Activated CD8-positive, alpha-beta memory T cell treated with anti-CD3 and anti-CD28 coated beads, Interleukin-2, amount 10 ng/mL, durations not matched to agents 7 days and 5 days (primary cell): Measurements from ENCODE around the gene WRAP53. TPM values are rescaled to one million over a fixed set of nuclear protein-coding genes. Genes with fewer than 3 reads are reported as not detected.

Source experiments
- ATAC-seq: fragments of 150-1000 bp; cut with Tn5 transposase; one replicate; pipeline ENCODE4 v1.10.0; 2021; ENCODE audit warnings: moderate library complexity
- CTCF ChIA-PET: fragments of 350-600 bp; sonication (Branson Sonifier 250); formaldehyde crosslinking; loops from one replicate; lab custom pipeline; 2021; ENCODE audit warnings: antibody characterized with exemption; lab: Charles Lee
- DNase-seq: peaks from one replicate; pipeline ENCODE4 v3.0.0-alpha.2; 2020
- H3K27ac Mint-ChIP-seq: one replicate; pipeline ENCODE4 v1.8.0; 2021; ENCODE audit warnings: mild to moderate bottlenecking, mixed read lengths
- H3K27me3 Mint-ChIP-seq: one replicate; pipeline ENCODE4 v1.8.0; 2021; ENCODE audit warnings: mixed read lengths
- H3K36me3 Mint-ChIP-seq: one replicate; pipeline ENCODE4 v1.8.0; 2021; ENCODE audit warnings: mild to moderate bottlenecking, mixed read lengths
- H3K4me1 Mint-ChIP-seq: one replicate; pipeline ENCODE4 v1.8.0; 2021; ENCODE audit warnings: mixed read lengths
- H3K4me3 Mint-ChIP-seq: one replicate; pipeline ENCODE4 v1.8.0; 2021; ENCODE audit warnings: mild to moderate bottlenecking, moderate library complexity, mixed read lengths
- H3K9me3 Mint-ChIP-seq: one replicate; pipeline ENCODE4 v1.8.0; 2022; ENCODE audit warnings: low read depth, mixed read lengths
- total RNA-seq, 2 experiments: library from RNA; stranded (reverse); gene quantifications; one replicate each; pipeline ENCODE4 v1.2.3, GENCODE V29; 2021

Gene WRAP53
- total RNA-seq, 2 experiments from 2014 or later, result 28.0 to 29.0 TPM

DNA sequence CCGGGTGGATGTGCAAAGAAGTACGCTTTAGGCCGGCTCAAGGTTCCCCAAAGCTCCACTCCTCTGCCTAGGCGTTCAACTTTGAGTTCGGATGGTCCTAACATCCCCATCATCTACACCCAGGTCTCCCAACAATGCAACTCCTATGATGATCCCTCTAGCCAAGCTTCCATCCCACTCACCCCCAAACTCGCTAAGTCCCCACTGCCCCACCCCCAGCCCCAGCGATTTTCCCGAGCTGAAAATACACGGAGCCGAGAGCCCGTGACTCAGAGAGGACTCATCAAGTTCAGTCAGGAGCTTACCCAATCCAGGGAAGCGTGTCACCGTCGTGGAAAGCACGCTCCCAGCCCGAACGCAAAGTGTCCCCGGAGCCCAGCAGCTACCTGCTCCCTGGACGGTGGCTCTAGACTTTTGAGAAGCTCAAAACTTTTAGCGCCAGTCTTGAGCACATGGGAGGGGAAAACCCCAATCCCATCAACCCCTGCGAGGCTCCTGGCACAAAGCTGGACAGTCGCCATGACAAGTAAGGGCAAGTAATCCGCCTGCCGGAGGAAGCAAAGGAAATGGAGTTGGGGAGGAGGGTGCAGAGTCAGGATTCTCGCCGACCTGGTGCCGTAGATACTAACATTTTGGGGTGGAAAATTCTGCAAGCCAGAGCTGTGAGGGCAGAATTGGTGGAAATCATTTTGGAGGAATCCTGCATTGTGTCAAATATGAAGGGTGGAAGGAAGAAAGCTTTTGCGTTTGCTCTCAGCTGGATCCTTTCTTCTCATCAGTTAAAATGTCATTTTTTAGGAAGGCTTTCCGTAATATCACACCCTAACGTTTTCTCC, 987 bp upstream of the WRAP53 start, which contains the start of gene TP53:
Gene TP53, minus strand, starts transcription at position 419 of the 836 bp plus-strand sequence. CDS start 10,896 bp downstream, outside the sequence.
- DNase-seq (peak; percentile 95), ATAC-seq (peak; percentile 61)
- CTCF ChIA-PET, result interaction anchor here (0.6 to 6.3 kb wide), 61 partner anchors 8 to 385 kb away, joined by 3 to 81 read pairs (median 4); partner anchors contain the start of genes ACAP1, ATP1B2, CD68 and CNTROB
- H3K4me1 Mint-ChIP-seq, result peaks cover 34% of the 10 kb centered on the region
- peak within 1 kb of the TSS; percentile 96 for H3K4me3 Mint-ChIP-seq
- no peaks in the 10 kb centered on the region for H3K27me3 Mint-ChIP-seq
- H3K27ac Mint-ChIP-seq, result peak within 1 kb of the TSS; percentile 97
- peaks cover 30% of the 10 kb centered on the region for H3K36me3 Mint-ChIP-seq
- H3K9me3 Mint-ChIP-seq, result no peaks in the 10 kb centered on the region

DNA sequence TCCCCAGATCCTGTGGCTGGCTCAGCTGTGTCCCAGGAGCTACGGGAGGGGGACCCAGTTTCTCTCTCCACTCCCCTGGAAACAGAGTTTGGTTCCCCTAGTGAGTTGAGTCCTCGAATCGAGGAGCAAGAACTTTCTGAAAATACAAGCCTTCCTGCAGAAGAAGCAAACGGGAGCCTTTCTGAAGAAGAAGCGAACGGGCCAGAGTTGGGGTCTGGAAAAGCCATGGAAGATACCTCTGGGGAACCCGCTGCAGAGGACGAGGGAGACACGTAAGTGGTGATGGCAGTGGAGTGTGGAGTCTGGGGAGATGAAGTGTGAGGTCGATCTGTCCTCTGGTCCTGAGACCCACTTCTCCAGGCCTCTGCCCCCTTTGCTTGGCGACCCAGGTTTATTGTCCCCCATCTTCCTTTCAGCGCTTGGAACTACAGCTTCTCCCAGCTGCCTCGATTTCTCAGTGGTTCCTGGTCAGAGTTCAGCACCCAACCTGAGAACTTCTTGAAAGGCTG, 585 bp downstream of the WRAP53 start:
- Mint-ChIP-seq H3K36me3 (peaks cover 31% of the 10 kb centered on the region), H3K4me3 (peak overlapping the region; percentile 96), H3K27ac (peak overlapping the region; percentile 97), H3K27me3 (no peaks in the 10 kb centered on the region), H3K4me1 (peaks cover 34% of the 10 kb centered on the region), H3K9me3 (no peaks in the 10 kb centered on the region)
- no peak for ATAC-seq
- CTCF ChIA-PET, result interaction anchor here (0.8 to 6.3 kb wide), 25 partner anchors 14 to 333 kb away, joined by 3 to 81 read pairs (median 5); partner anchors contain the start of genes EFNB3, FXR2, MPDU1 and PLSCR3
- DNase-seq, result no peak

DNA sequence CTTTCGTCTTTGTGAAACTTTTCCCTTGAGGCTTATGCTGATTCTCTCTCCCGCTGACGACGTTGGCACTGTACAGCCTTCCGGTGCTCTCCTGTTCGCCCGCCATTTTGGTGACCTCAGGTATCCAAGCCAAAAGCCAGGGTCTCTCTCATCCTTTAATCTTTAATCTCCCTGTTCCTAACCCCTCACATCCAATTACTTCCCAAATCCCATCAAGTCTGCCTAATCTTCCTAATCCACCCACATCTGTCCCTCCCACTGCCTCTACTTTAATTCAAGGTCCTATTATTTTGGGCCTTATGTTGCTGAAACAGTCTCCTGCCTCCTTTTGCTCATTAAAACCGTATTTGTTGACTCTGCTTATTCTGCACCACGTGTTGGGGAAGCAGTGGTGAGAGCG, 7.3 kb downstream of the WRAP53 start:
- Mint-ChIP-seq H3K27me3 (no peaks in the 10 kb centered on the region), H3K4me3 (no peak overlapping the region), H3K9me3 (no peaks in the 10 kb centered on the region), H3K36me3 (peaks cover 29% of the 10 kb centered on the region), H3K27ac (no peak overlapping the region), H3K4me1 (peaks cover 6% of the 10 kb centered on the region)
- CTCF ChIA-PET, result interaction anchor here (1.2 kb wide), 1 partner anchor 9 kb away, joined by 3 read pairs; the partner anchor contains the start of gene EFNB3
- DNase-seq (no peak), ATAC-seq (no peak)

DNA sequence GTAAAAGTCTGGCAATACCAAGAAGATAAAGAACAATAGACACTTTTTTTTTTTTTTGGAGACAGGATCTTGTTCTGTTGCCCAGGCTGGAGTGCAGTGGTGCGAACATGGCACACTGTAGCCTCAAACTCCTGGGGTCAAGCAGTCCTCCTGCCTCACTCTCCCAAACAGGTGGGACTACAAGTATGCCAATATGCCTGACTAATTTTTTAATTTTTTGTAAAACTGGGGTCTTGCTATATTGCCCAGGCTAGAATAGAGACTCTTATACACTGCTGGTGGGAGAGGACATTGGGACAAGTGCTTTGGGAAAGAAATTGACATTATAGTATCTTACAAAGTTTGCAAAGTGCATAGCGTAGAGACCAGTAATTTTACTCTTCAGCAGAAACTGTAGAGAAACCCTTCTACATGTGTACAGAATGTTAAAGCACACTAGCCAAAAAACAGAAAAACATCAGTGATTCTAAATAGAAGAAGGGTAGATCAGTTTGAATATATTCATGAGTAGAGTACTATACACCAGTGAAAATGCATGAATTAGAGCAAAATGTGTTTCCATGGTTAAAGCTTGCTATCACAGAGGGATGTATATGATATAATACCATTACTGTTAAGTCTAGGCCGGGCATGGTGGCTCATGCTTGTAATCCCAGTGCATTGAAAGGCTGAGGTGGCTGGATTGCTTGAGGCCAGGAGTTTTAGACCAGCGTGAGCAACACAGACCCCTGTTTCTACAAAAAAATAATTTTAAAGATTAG, 9.7 kb downstream of the WRAP53 start:
- peaks cover 4% of the 10 kb centered on the region for H3K4me1 Mint-ChIP-seq
- DNase-seq (no peak), ATAC-seq (no peak)
- no peaks in the 10 kb centered on the region for H3K9me3 Mint-ChIP-seq
- CTCF ChIA-PET, result no interaction called here
- H3K36me3 Mint-ChIP-seq, result peaks cover 31% of the 10 kb centered on the region
- no peak overlapping the region for H3K27ac Mint-ChIP-seq
- H3K4me3 Mint-ChIP-seq, result no peak overlapping the region
- H3K27me3 Mint-ChIP-seq, result no peaks in the 10 kb centered on the region

DNA sequence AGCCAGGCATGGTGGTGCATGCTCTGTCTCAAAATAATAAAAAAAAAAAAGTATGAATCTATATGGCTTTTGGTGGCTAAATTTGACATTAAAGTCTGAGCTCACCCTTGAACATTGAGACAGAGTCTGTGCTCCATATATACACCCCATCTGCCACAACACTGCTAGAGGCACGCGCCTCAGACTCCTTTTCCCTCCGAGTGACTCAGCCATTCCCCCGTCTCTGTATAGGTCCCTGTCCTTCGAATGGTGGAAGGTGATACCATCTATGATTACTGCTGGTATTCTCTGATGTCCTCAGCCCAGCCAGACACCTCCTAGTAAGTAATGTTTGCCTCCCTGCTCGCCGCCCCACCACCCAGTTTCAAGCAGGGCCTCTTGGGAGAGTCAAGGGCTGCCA, 12.2 kb downstream of the WRAP53 start:
- ATAC-seq (no peak), DNase-seq (no peak)
- H3K27ac Mint-ChIP-seq, result no peak overlapping the region
- no peak overlapping the region for H3K4me3 Mint-ChIP-seq
- H3K9me3 Mint-ChIP-seq, result no peaks in the 10 kb centered on the region
- CTCF ChIA-PET, result no interaction called here
- H3K4me1 Mint-ChIP-seq, result peaks cover 6% of the 10 kb centered on the region
- H3K36me3 Mint-ChIP-seq, result peaks cover 21% of the 10 kb centered on the region
- H3K27me3 Mint-ChIP-seq, result peaks cover 16% of the 10 kb centered on the region

DNA sequence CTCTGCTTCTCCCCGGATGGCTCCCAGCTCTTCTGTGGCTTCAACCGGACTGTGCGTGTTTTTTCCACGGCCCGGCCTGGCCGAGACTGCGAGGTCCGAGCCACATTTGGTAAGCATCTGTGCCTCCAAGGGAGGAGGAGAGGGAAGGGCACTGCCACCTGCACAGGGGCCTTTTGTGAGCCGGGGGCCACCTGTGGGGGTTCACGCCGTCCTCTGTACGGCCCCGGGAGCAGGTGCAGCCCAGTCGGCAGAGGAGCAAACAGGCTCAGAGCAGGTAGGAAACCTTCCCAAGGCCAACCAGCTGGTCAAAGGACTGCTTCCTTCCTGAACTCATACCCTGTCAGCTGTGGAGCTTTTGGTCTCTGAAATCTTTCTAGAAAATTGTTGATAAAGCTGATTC, 13.4 kb downstream of the WRAP53 start:
- no peak overlapping the region for H3K4me3 Mint-ChIP-seq
- peaks cover 13% of the 10 kb centered on the region for H3K36me3 Mint-ChIP-seq
- CTCF ChIA-PET, result no interaction called here
- H3K9me3 Mint-ChIP-seq, result no peaks in the 10 kb centered on the region
- no peak overlapping the region for H3K27ac Mint-ChIP-seq
- DNase-seq (no peak), ATAC-seq (no peak)
- peaks cover 28% of the 10 kb centered on the region for H3K27me3 Mint-ChIP-seq
- H3K4me1 Mint-ChIP-seq, result peaks cover 10% of the 10 kb centered on the region

DNA sequence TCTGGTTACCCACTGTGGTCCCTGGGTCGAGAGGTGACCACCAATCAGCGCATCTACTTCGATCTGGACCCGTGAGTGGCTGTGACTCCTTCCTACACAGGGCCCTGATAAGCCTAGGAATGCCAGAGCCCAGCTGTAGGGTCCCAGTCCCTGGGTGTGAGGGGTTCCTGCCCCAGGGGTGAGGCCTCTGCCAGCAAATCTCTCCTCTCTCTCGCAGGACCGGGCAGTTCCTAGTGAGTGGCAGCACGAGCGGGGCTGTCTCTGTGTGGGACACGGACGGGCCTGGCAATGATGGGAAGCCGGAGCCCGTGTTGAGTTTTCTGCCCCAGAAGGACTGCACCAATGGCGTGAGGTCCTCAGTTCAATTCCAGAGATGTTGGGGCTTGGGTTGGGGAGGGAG, 14.5 kb downstream of the WRAP53 start:
- Mint-ChIP-seq H3K4me1 (peaks cover 10% of the 10 kb centered on the region), H3K36me3 (peaks cover 11% of the 10 kb centered on the region), H3K27me3 (peaks cover 38% of the 10 kb centered on the region), H3K27ac (no peak overlapping the region), H3K9me3 (no peaks in the 10 kb centered on the region), H3K4me3 (no peak overlapping the region)
- no peak for ATAC-seq
- CTCF ChIA-PET, result no interaction called here
- DNase-seq, result no peak

DNA sequence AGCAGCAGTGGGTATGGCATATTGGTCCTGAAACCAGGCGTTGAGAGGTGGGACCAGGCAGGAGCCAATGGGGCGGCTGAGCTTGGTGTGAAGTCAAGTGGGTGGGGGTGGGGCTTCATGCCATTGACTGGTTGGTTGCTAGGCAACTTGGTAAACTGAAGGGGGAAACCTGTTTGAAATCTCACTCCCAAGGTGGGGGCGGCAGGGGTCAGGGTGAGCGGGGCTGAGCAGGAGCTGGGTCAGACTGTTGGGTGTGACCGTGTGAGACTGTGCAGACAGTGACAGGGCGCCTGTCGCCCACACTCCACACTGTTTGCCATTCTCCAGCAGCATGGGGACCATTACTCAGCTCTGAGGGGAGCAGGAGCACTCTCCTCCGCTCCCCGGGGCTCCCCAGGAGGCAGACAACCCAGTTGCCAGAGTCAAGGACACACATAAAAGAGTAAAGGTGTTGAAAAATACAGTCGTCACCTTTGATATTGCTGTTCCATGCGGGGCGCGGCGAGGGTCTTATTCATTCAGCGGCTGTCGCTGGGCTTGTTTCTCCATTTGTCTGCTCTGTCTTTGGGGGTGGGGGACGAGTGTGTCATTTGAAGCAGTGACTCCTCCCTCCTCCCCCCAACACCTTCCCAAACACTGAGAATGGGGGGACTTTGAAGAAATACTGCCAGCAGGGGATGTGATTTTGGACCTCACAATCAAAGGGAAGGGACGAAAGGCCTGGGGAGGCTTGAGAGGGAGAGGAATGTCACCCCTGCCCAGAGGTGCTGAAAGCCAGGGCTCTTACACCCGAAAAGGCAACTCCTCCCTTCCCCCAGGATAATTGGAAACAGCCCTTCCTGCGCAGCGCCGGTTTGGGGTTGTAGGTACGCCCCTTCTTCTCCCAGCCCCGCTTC, 15.6 kb downstream of the WRAP53 start:
- Mint-ChIP-seq H3K27ac (no peak overlapping the region), H3K4me1 (peaks cover 10% of the 10 kb centered on the region), H3K36me3 (peaks cover 8% of the 10 kb centered on the region), H3K4me3 (no peak overlapping the region), H3K27me3 (peaks cover 42% of the 10 kb centered on the region), H3K9me3 (no peaks in the 10 kb centered on the region)
- CTCF ChIA-PET, result interaction anchor here (0.6 to 2.3 kb wide), 4 partner anchors 14 to 211 kb away, joined by 3 to 10 read pairs (median 3); partner anchors contain the start of genes TP53 and WRAP53
- DNase-seq (no peak), ATAC-seq (no peak)

DNA sequence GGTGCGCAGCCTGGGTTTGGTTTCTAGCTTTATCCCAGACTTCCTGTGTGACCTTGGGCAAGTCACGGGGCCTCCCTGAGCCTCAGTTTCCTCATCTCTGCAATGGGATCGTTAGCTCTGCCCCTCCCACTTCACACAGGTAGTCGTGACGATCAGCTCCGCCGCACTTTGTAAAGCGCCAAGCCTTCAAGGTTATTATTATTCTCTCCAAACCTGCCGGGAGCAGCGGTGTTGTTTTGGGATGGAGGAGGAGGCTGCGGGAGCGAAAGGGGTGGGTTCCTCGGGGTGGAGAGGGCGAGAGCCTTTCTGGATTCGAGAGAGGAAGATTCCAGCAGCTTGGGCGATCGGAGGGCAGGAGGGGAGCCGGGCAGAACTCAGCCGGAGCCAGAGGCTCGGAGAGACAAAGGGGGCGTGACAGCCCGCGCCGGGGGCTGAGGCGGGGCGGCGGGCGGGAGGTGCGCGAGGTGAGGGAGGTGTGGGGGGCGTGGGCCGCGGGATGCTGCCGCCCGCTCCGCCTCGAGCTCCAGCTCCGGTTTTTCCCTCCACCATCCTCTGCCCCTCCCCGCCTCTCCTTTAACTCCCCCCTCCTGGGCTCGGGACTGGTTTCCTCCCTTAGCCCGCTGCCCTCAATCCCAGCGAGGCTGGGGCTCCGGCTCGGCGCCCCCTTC, 16.5 kb downstream of the WRAP53 start, which contains the start of gene EFNB3:
Gene EFNB3, plus strand, starts transcription at position 602 of the 668 bp plus-strand sequence. CDS start 397 bp downstream, outside the sequence.
- H3K27me3 Mint-ChIP-seq, result peaks cover 42% of the 10 kb centered on the region
- CTCF ChIA-PET, result interaction anchor here (1.0 to 2.9 kb wide), 4 partner anchors 10 to 17 kb away, joined by 3 to 11 read pairs (median 6); partner anchors contain the start of genes DNAH2, TP53 and WRAP53
- peak; percentile 26 for ATAC-seq
- H3K4me1 Mint-ChIP-seq, result peaks cover 10% of the 10 kb centered on the region
- no peaks in the 10 kb centered on the region for H3K9me3 Mint-ChIP-seq
- no peak within 1 kb of the TSS for H3K27ac Mint-ChIP-seq
- H3K36me3 Mint-ChIP-seq, result peaks cover 8% of the 10 kb centered on the region
- DNase-seq, result no peak
- no peak within 1 kb of the TSS for H3K4me3 Mint-ChIP-seq

DNA sequence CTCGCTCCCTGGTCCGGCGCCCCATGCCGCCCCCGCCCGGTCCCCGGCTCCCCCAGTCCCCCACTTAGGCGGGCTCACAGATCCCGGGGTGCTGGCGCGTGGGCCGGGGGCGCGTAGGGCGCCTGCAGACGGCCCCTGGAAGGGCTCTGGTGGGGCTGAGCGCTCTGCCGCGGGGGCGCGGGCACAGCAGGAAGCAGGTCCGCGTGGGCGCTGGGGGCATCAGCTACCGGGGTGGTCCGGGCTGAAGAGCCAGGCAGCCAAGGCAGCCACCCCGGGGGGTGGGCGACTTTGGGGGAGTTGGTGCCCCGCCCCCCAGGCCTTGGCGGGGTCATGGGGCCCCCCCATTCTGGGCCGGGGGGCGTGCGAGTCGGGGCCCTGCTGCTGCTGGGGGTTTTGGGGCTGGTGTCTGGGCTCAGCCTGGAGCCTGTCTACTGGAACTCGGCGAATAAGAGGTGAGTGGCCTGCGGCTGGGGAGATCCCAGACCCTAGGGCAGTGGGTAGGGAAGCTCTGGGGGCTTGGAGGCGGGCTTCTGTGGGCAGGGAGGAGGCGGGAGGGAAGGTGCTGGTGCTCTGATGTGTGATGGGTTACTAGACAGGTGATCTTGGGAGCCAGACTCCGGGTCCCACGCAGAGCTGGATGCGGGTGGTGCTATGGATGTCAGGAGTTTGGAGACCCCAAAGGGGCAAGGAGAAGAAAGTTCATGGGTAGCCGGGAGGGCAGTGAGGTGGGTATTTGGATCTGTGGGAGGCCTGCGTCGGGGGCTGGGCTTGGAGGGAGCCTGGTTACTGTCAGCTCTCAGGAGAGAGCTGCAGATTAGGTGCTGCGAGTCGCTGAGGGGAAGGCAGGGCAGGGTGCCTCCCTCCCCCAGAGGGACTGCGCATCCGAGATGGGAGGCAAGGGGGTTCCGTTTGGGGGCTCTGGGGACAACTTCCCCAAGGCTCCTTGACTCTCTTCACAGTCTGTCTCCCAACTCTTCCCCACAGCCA, 17.3 kb downstream of the WRAP53 start:
- no peak overlapping the region for H3K4me3 Mint-ChIP-seq
- CTCF ChIA-PET, result interaction anchor here (1.0 to 2.9 kb wide), 4 partner anchors 11 to 18 kb away, joined by 3 to 12 read pairs (median 10); partner anchors contain the start of genes DNAH2, TP53 and WRAP53

More for the DNA sequence above, 17.3 kb downstream of the WRAP53 start:
- peaks cover 16% of the 10 kb centered on the region for H3K4me1 Mint-ChIP-seq
- peaks cover 42% of the 10 kb centered on the region for H3K27me3 Mint-ChIP-seq
- no peaks in the 10 kb centered on the region for H3K9me3 Mint-ChIP-seq
- ATAC-seq, result peak; percentile 34
- H3K27ac Mint-ChIP-seq, result no peak overlapping the region
- H3K36me3 Mint-ChIP-seq, result peaks cover 6% of the 10 kb centered on the region
- no peak for DNase-seq
